ENCODE data around the gene SON.
"Not testable (repeated sequence)": the region's sequence is repeated elsewhere in the genome, so short reads cannot be mapped to it uniquely, and the experiment has no call there.

- TF ChIP-seq, protein P1, sequence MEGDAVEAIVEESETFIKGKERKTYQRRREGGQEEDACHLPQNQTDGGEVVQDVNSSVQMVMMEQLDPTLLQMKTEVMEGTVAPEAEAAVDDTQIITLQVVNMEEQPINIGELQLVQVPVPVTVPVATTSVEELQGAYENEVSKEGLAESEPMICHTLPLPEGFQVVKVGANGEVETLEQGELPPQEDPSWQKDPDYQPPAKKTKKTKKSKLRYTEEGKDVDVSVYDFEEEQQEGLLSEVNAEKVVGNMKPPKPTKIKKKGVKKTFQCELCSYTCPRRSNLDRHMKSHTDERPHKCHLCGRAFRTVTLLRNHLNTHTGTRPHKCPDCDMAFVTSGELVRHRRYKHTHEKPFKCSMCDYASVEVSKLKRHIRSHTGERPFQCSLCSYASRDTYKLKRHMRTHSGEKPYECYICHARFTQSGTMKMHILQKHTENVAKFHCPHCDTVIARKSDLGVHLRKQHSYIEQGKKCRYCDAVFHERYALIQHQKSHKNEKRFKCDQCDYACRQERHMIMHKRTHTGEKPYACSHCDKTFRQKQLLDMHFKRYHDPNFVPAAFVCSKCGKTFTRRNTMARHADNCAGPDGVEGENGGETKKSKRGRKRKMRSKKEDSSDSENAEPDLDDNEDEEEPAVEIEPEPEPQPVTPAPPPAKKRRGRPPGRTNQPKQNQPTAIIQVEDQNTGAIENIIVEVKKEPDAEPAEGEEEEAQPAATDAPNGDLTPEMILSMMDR (IDR thresholded peaks at IDR 0.05) = not testable (repeated sequence)
- TF ChIP-seq POLR2AphosphoS5 (IDR thresholded peaks at IDR 0.05; ENCODE audit: low read depth, low read length) = not testable (repeated sequence)
Measured at GRCh38 chr21:33626151-33626550, 83.3 kb downstream of the SON start.
